Memory B cell (primary cell): ENCODE data around the gene PARD3B.
"Not testable (repeated sequence)": the region's sequence is repeated elsewhere in the genome, so short reads cannot be mapped to it uniquely, and the experiment has no call there.

Source experiments
- ATAC-seq: fragments of 150-1000 bp; cut with Tn5 transposase; 2 replicates; pipeline ENCODE4 v1.10.0; 2021; ENCODE audit warnings: low read depth, mild to moderate bottlenecking, moderate library complexity
- DNase-seq, 2 donors: peaks; one replicate each; pipeline ENCODE4 v3.0.0; 2022; ENCODE audit warnings: low spot score in 2 of 2
- H3K27ac Mint-ChIP-seq: one replicate; pipeline ENCODE4 v1.8.0; 2022; ENCODE audit warnings: mild to moderate bottlenecking, moderate library complexity, mixed read lengths
- H3K27me3 Mint-ChIP-seq: one replicate; pipeline ENCODE4 v1.8.0; 2022; ENCODE audit warnings: mixed read lengths
- H3K36me3 Mint-ChIP-seq: one replicate; pipeline ENCODE4 v1.8.0; 2022; ENCODE audit warnings: mild to moderate bottlenecking, mixed read lengths
- H3K4me1 Mint-ChIP-seq: one replicate; pipeline ENCODE4 v1.8.0; 2022; ENCODE audit warnings: mixed read lengths
- H3K4me3 Mint-ChIP-seq: one replicate; pipeline ENCODE4 v1.8.0; 2022; ENCODE audit warnings: mild to moderate bottlenecking, moderate library complexity, mixed read lengths
- H3K9me3 Mint-ChIP-seq: one replicate; pipeline ENCODE4 v1.8.0; 2022; ENCODE audit warnings: mixed read lengths

PARD3B gene

GRCh38 chr2:205199165-205199850 lies 654.0 kb downstream of the PARD3B start:
- Mint-ChIP-seq H3K27ac (no peak overlapping the region), H3K9me3 (peaks cover 3% of the 10 kb centered on the region)
- no peak for DNase-seq

GRCh38 chr2:205210494-205210893 lies 665.2 kb downstream of the PARD3B start:
- Mint-ChIP-seq H3K27me3 (no peaks in the 10 kb centered on the region), H3K4me1 (no peaks in the 10 kb centered on the region), H3K36me3 (no peaks in the 10 kb centered on the region), H3K4me3 (no peak overlapping the region), H3K9me3 (no peaks in the 10 kb centered on the region), H3K27ac (no peak overlapping the region)
- DNase-seq (no peak), ATAC-seq (no peak)

More at GRCh38 chr2:205199165-205199850, 654.0 kb downstream of the PARD3B start:
- H3K4me1 Mint-ChIP-seq, result peaks cover 4% of the 10 kb centered on the region
- H3K36me3 Mint-ChIP-seq, result no peaks in the 10 kb centered on the region
- no peak for ATAC-seq
- H3K27me3 Mint-ChIP-seq, result no peaks in the 10 kb centered on the region
- no peak overlapping the region for H3K4me3 Mint-ChIP-seq

DNA sequence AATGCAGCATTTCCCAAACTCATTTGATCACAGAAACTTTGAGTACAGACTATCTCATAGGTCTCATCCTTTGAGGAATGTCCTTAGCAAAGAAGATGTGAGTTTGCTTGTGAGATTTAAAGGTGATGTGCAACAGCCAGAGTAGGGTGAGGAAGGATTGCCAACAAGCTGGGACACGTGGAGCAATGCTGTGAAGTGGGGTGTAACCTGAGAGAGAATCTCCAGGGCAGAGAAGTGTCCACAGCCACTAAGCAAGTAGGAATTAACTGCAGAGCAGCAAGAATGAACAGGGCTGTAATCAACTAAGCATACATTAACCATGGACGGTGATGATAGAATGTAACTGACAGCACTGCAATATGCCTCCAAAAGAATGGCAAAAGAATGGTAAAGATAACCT lies 667.1 kb downstream of the PARD3B start:
- no peak overlapping the region for H3K27ac Mint-ChIP-seq
- H3K36me3 Mint-ChIP-seq, result no peaks in the 10 kb centered on the region
- DNase-seq (no peak), ATAC-seq (no peak)
- no peak overlapping the region for H3K4me3 Mint-ChIP-seq
- no peaks in the 10 kb centered on the region for H3K4me1 Mint-ChIP-seq
- H3K9me3 Mint-ChIP-seq, result no peaks in the 10 kb centered on the region
- no peaks in the 10 kb centered on the region for H3K27me3 Mint-ChIP-seq

GRCh38 chr2:205216092-205216491 lies 670.8 kb downstream of the PARD3B start:
- Mint-ChIP-seq H3K27ac (no peak overlapping the region), H3K9me3 (no peaks in the 10 kb centered on the region), H3K36me3 (no peaks in the 10 kb centered on the region), H3K27me3 (no peaks in the 10 kb centered on the region), H3K4me3 (no peak overlapping the region), H3K4me1 (no peaks in the 10 kb centered on the region)
- DNase-seq, result no peak
- no peak for ATAC-seq

DNA sequence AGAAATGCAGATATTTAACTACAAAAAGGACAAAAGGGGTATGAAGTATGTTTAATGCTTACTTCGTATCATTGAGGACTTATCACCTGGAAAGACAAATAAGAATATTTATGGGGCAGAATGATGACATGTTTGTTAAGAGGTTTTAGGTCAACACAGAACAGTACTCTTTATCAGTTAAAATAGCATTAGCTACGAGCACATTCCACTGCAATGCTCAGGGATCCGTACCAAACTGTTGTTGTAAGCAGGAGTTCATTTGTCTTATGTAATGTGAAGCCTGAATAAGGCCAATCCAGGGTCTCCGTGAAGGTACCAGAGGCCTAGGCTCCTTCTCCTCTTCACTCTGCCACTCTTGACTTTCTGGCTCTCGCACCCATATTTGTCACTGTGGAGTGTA lies 671.3 kb downstream of the PARD3B start:
- no peak for ATAC-seq
- Mint-ChIP-seq H3K27ac (no peak overlapping the region), H3K4me1 (no peaks in the 10 kb centered on the region), H3K36me3 (no peaks in the 10 kb centered on the region), H3K9me3 (no peaks in the 10 kb centered on the region), H3K4me3 (no peak overlapping the region), H3K27me3 (peaks cover 2% of the 10 kb centered on the region)
- no peak for DNase-seq

- peaks cover 2% of the 10 kb centered on the region for H3K27me3 Mint-ChIP-seq
- no peak overlapping the region for H3K27ac Mint-ChIP-seq
- ATAC-seq (no peak), DNase-seq (no peak)
- no peaks in the 10 kb centered on the region for H3K9me3 Mint-ChIP-seq
- H3K4me3 Mint-ChIP-seq, result no peak overlapping the region
- H3K36me3 Mint-ChIP-seq, result no peaks in the 10 kb centered on the region
- no peaks in the 10 kb centered on the region for H3K4me1 Mint-ChIP-seq
Observed at GRCh38 chr2:205217004-205217403, 671.7 kb downstream of the PARD3B start.

GRCh38 chr2:205218056-205218455 lies 672.8 kb downstream of the PARD3B start:
- ATAC-seq, result no peak
- no peak for DNase-seq

GRCh38 chr2:205218816-205219215 lies 673.5 kb downstream of the PARD3B start:
- not testable (repeated sequence) for H3K4me1 Mint-ChIP-seq, DNase-seq, ATAC-seq, H3K9me3 Mint-ChIP-seq, H3K27ac Mint-ChIP-seq, H3K36me3 Mint-ChIP-seq, H3K4me3 Mint-ChIP-seq, H3K27me3 Mint-ChIP-seq

More at GRCh38 chr2:205218056-205218455, 672.8 kb downstream of the PARD3B start:
- no peak overlapping the region for H3K4me3 Mint-ChIP-seq
- no peaks in the 10 kb centered on the region for H3K4me1 Mint-ChIP-seq
- peaks cover 2% of the 10 kb centered on the region for H3K27me3 Mint-ChIP-seq
- H3K9me3 Mint-ChIP-seq, result no peaks in the 10 kb centered on the region
- no peak overlapping the region for H3K27ac Mint-ChIP-seq
- no peaks in the 10 kb centered on the region for H3K36me3 Mint-ChIP-seq

DNA sequence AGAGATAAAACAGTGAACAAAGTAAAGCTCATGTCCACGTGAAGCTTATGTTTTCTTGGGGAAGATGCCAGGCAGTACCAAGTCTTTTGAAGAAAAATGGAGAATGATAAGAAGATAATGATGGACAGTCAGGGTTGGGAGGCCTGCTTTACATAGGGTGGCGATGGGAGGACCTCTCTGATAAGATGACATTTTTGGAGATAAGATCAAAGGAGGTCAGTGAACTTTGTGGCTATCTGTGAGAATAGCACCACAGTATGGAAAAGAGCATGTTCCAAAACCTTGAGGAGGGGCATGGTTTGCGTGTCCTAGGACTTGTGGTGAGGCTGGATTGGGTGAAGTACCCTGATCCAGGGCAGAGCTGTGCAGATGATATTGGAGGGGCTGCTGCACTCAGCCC lies 675.3 kb downstream of the PARD3B start:
- Mint-ChIP-seq H3K27me3 (peaks cover 2% of the 10 kb centered on the region), H3K36me3 (no peaks in the 10 kb centered on the region), H3K27ac (no peak overlapping the region), H3K9me3 (no peaks in the 10 kb centered on the region), H3K4me1 (no peaks in the 10 kb centered on the region), H3K4me3 (no peak overlapping the region)
- DNase-seq (no peak), ATAC-seq (no peak)

DNA sequence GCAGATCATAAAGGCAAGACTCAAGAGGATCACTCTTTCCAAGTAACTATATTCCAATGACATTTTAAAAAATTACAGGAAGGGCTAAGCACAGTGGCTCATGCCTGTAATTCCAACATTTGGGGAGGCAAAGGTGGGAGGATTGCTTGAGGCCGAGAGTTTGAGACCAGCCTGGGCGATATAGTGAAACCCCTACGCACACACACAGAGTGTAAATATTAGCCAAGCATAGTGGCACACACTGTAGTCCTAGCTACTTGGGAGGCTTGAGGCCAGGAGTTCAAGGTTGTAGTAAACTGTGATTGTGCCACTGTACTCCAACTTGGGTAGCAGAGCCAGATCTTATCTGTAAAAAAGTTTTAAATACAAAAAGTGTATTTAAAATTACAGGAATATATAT lies 686.8 kb downstream of the PARD3B start:
- no peak overlapping the region for H3K27ac Mint-ChIP-seq
- H3K9me3 Mint-ChIP-seq, result peaks cover 1% of the 10 kb centered on the region
- ATAC-seq, result no peak
- H3K4me3 Mint-ChIP-seq, result no peak overlapping the region
- DNase-seq, result no peak
- no peaks in the 10 kb centered on the region for H3K36me3 Mint-ChIP-seq
- no peaks in the 10 kb centered on the region for H3K4me1 Mint-ChIP-seq
- peaks cover 5% of the 10 kb centered on the region for H3K27me3 Mint-ChIP-seq

DNA sequence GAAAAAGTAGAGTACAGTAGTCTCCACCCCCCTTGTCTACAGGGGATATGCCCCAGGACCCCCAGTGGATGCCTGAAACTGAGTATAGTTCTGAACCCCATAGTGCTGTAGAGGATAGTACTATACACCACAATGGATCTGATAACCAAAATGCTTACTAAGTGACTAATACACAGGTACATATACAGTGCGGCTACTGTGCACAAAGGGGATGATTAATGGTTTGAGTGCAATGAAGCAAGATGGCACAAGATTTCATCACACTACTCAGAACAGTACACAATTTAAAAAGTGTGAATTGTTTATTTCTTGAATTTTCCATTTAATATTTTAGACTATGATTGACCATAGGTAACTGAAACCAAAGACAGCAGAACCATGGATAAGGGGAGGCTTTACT lies 690.2 kb downstream of the PARD3B start:
- no peak for ATAC-seq
- Mint-ChIP-seq H3K36me3 (no peaks in the 10 kb centered on the region), H3K4me1 (no peaks in the 10 kb centered on the region), H3K27ac (no peak overlapping the region), H3K4me3 (no peak overlapping the region), H3K9me3 (peaks cover 1% of the 10 kb centered on the region), H3K27me3 (peaks cover 5% of the 10 kb centered on the region)
- DNase-seq, result no peak

DNA sequence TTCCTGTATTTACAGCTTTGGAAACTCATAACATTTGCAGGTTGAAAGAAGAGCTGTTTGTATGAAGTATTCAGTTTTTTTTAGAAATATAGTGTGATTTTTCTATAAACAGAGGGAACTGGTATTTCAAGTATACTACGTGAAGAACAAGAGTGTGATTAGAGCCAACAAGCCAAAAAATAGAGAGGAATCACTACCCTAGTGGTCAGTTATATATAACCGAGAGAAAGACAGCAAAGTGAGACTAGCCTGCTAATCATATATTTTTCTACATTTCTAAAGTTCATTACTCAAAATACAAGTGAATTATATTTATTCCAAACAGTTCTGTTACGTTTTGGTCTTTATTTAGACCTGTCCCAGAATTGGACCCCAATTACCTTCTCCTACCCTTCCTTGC lies 692.2 kb downstream of the PARD3B start:
- Mint-ChIP-seq H3K36me3 (no peaks in the 10 kb centered on the region), H3K27ac (no peak overlapping the region), H3K4me1 (no peaks in the 10 kb centered on the region), H3K9me3 (peaks cover 1% of the 10 kb centered on the region), H3K27me3 (peaks cover 2% of the 10 kb centered on the region), H3K4me3 (no peak overlapping the region)
- DNase-seq, result no peak
- ATAC-seq, result no peak

DNA sequence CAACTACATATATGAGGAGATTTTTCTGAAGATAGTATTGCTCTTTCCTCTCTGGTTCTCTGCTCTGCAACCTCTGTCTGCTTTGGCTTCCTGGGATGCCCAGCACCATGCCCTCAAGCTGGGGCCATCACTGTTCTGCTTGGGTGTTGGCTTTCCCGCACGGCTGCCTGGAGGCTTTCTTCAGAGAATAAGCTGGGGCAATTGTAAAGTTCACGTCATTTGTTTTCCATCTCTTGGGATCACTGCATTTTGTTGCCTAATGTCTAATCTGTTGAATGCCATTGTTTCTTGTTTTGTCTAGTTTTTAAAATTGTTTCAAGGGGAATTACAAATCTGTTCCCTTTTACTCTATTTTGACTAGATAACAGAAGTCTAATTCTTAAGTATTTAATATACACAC lies 699.7 kb downstream of the PARD3B start:
- no peak for ATAC-seq
- Mint-ChIP-seq H3K9me3 (no peaks in the 10 kb centered on the region), H3K4me3 (no peak overlapping the region), H3K27ac (no peak overlapping the region), H3K36me3 (no peaks in the 10 kb centered on the region), H3K4me1 (no peaks in the 10 kb centered on the region), H3K27me3 (no peaks in the 10 kb centered on the region)
- DNase-seq, result no peak

DNA sequence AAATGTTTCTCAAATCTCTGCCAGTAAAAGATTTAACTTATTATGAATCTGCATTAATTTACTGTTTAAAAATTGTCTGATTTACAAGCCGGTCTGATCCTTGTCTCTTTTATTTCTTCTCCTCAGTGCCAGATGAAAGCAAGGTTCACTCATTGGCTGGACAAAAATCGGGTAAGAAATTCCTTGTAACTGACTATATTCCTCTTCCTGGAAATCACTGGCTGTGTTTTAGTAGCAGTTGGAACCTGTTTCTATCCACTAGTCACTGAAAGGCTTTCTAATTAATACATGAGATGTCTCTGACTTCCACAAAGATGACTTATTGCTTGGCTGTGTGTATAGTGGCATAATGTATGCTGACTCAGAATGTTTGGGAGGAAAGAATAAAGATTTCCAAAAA lies 700.4 kb downstream of the PARD3B start:
- no peaks in the 10 kb centered on the region for H3K4me1 Mint-ChIP-seq
- no peaks in the 10 kb centered on the region for H3K27me3 Mint-ChIP-seq
- no peak overlapping the region for H3K27ac Mint-ChIP-seq
- H3K4me3 Mint-ChIP-seq, result no peak overlapping the region
- ATAC-seq (no peak), DNase-seq (no peak)
- no peaks in the 10 kb centered on the region for H3K36me3 Mint-ChIP-seq
- H3K9me3 Mint-ChIP-seq, result no peaks in the 10 kb centered on the region

GRCh38 chr2:205259121-205259520 lies 713.8 kb downstream of the PARD3B start:
- Mint-ChIP-seq H3K27me3 (peaks cover 2% of the 10 kb centered on the region), H3K27ac (no peak overlapping the region), H3K4me3 (no peak overlapping the region), H3K9me3 (no peaks in the 10 kb centered on the region), H3K36me3 (no peaks in the 10 kb centered on the region), H3K4me1 (no peaks in the 10 kb centered on the region)
- ATAC-seq, result no peak
- DNase-seq, result no peak
